Measurements from ENCODE around the gene PARD3.

PARD3 gene

DNA sequence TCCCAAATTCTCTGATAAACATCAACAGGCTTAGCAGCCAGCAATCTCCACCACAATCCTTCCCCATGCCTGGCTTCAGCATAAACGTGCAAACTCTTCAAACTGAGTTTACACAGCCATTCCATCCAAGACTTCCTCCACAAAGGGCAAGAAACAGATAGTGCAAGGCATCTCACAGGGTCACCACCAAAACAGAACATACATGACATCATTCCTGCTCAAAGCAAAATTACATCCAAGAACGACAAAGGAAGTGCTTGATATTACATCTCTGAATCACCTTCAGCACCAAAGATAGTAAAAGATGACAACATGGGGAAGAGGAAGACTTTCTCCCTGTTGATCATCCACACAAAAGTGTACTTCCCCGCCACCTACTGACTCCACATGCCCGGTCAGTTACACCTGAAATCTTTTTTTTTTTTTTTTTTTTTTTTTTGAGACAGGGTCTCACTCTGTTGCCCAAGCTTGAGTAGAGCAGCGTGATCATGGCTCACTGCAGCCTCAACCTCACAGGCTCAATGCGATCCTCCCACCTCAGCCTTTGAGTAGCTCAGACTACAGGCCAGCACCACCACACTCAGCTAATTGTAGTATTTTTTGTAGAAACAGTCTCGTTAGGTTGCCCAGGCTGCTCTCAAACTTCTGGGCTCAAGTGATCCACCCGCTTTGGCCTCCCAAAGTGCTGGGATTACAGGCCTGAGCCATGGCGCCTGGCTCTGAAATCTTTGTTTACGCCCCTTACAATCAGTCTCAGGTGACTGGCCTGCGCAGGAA, 127.5 kb downstream of the PARD3 start:
- no peak overlapping the region for H2AFZ ChIP-seq (ENCODE audit: low read depth, low read length, severe bottlenecking)
- no peaks in the 10 kb centered on the region for H3K79me2 ChIP-seq (ENCODE audit: insufficient read depth, low read length)
- no peak overlapping the region for H3K27ac ChIP-seq (ENCODE audit: low read depth, low read length)
- no peaks in the 10 kb centered on the region for H3K36me3 ChIP-seq (ENCODE audit: low read length)
- no peak overlapping the region for H3K9ac ChIP-seq (ENCODE audit: low read length)
- H3K4me3 ChIP-seq (ENCODE audit: insufficient read depth, low read length, poor library complexity, severe bottlenecking), result no peak overlapping the region
- no peaks in the 10 kb centered on the region for H3K27me3 ChIP-seq (ENCODE audit: low read length)
- no peak overlapping the region for H3K4me2 ChIP-seq (ENCODE audit: low read depth, low read length, poor library complexity, severe bottlenecking)
- TF ChIP-seq, protein P1, sequence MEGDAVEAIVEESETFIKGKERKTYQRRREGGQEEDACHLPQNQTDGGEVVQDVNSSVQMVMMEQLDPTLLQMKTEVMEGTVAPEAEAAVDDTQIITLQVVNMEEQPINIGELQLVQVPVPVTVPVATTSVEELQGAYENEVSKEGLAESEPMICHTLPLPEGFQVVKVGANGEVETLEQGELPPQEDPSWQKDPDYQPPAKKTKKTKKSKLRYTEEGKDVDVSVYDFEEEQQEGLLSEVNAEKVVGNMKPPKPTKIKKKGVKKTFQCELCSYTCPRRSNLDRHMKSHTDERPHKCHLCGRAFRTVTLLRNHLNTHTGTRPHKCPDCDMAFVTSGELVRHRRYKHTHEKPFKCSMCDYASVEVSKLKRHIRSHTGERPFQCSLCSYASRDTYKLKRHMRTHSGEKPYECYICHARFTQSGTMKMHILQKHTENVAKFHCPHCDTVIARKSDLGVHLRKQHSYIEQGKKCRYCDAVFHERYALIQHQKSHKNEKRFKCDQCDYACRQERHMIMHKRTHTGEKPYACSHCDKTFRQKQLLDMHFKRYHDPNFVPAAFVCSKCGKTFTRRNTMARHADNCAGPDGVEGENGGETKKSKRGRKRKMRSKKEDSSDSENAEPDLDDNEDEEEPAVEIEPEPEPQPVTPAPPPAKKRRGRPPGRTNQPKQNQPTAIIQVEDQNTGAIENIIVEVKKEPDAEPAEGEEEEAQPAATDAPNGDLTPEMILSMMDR (IDR thresholded peaks at IDR 0.05; ENCODE audit: insufficient read depth, low read length, poor library complexity, severe bottlenecking), result no peak
- no peak for TF ChIP-seq EZH2phosphoT487 (conservative IDR thresholded peaks at IDR 0.05; ENCODE audit: low read length)
- H3K9me3 ChIP-seq (ENCODE audit: insufficient read depth, low read length), result no peaks in the 10 kb centered on the region
- no peaks in the 10 kb centered on the region for H4K20me1 ChIP-seq (ENCODE audit: low read depth, low read length)
- H3F3A ChIP-seq (ENCODE audit: insufficient read depth), result no peaks in the 10 kb centered on the region
- no peaks in the 10 kb centered on the region for H3K9me2 ChIP-seq (replicated peaks; ENCODE audit: insufficient read depth, low read length)

- TF ChIP-seq, protein P1 (IDR thresholded peaks at IDR 0.05; ENCODE audit: insufficient read depth, low read length, poor library complexity, severe bottlenecking), result no peak
- TF ChIP-seq EZH2phosphoT487 (conservative IDR thresholded peaks at IDR 0.05; ENCODE audit: low read length), result no peak
- H3K27me3 ChIP-seq (ENCODE audit: low read length), result no peaks in the 10 kb centered on the region
- no peaks in the 10 kb centered on the region for H3K79me2 ChIP-seq (ENCODE audit: insufficient read depth, low read length)
These were observed 132.5 kb downstream of the PARD3 start for GRCh38 chr10:34682580-34682979.

DNA sequence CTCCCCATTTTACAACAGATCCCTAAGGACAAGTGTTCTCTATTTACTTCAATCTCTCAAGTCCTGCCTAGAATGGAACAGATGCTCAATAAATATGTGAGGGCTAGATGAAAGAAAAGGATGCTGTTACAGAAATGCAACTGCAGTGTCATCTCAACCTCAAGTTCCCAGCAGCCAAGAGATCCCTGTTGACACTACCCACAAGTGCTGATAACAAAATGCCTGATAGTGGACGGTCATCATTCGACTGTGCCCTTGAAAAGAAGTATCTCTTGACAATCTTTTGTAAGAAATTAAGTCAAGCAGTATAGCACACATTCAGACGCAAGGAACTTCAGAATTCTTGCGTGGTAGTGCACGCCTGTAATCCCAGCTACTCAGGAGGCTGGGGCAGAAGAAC, 133.2 kb downstream of the PARD3 start:
- Histone ChIP-seq H3K9ac (ENCODE audit: low read length) (no peak overlapping the region), H3K9me2 (replicated peaks; ENCODE audit: insufficient read depth, low read length) (no peaks in the 10 kb centered on the region), H3K79me2 (ENCODE audit: insufficient read depth, low read length) (no peaks in the 10 kb centered on the region), H3K27ac (ENCODE audit: low read depth, low read length) (no peak overlapping the region), H4K20me1 (ENCODE audit: low read depth, low read length) (no peaks in the 10 kb centered on the region), H3K27me3 (ENCODE audit: low read length) (no peaks in the 10 kb centered on the region), H3K36me3 (ENCODE audit: low read length) (no peaks in the 10 kb centered on the region), H3F3A (ENCODE audit: insufficient read depth) (no peaks in the 10 kb centered on the region), H3K4me3 (ENCODE audit: insufficient read depth, low read length, poor library complexity, severe bottlenecking) (no peak overlapping the region), H3K4me2 (ENCODE audit: low read depth, low read length, poor library complexity, severe bottlenecking) (no peak overlapping the region), H3K9me3 (ENCODE audit: insufficient read depth, low read length) (no peaks in the 10 kb centered on the region), H2AFZ (ENCODE audit: low read depth, low read length, severe bottlenecking) (no peak overlapping the region)
- TF ChIP-seq, protein P1 (IDR thresholded peaks at IDR 0.05; ENCODE audit: insufficient read depth, low read length, poor library complexity, severe bottlenecking), result no peak
- no peak for TF ChIP-seq EZH2phosphoT487 (conservative IDR thresholded peaks at IDR 0.05; ENCODE audit: low read length)

More at GRCh38 chr10:34682580-34682979, 132.5 kb downstream of the PARD3 start:
- no peaks in the 10 kb centered on the region for H3K36me3 ChIP-seq (ENCODE audit: low read length)
- no peak overlapping the region for H3K4me3 ChIP-seq (ENCODE audit: insufficient read depth, low read length, poor library complexity, severe bottlenecking)
- no peaks in the 10 kb centered on the region for H4K20me1 ChIP-seq (ENCODE audit: low read depth, low read length)
- H2AFZ ChIP-seq (ENCODE audit: low read depth, low read length, severe bottlenecking), result no peak overlapping the region
- H3K9ac ChIP-seq (ENCODE audit: low read length), result no peak overlapping the region
- H3K4me2 ChIP-seq (ENCODE audit: low read depth, low read length, poor library complexity, severe bottlenecking), result no peak overlapping the region
- H3F3A ChIP-seq (ENCODE audit: insufficient read depth), result no peaks in the 10 kb centered on the region
- H3K9me3 ChIP-seq (ENCODE audit: insufficient read depth, low read length), result no peaks in the 10 kb centered on the region
- no peak overlapping the region for H3K27ac ChIP-seq (ENCODE audit: low read depth, low read length)
- no peaks in the 10 kb centered on the region for H3K9me2 ChIP-seq (replicated peaks; ENCODE audit: insufficient read depth, low read length)
